ENCODE data around the gene RAB11A.

- no peak for TF ChIP-seq EP300 (IDR thresholded peaks at IDR 0.05; ENCODE audit: borderline replicate concordance)
- TF ChIP-seq RAD21 (IDR thresholded peaks at IDR 0.05; ENCODE audit: low read depth) = no peak
- no peak for TF ChIP-seq MAX (IDR thresholded peaks at IDR 0.05)
- TF ChIP-seq TAF1 (IDR thresholded peaks at IDR 0.05; ENCODE audit: low read depth) = no peak
- TF ChIP-seq ZBTB7A (IDR thresholded peaks at IDR 0.05; ENCODE audit: low read depth) = no peak
- no peak for TF ChIP-seq NFIC (IDR thresholded peaks at IDR 0.05)
- no peak for TF ChIP-seq TEAD4 (IDR thresholded peaks at IDR 0.05)
- no peak for TF ChIP-seq REST (IDR thresholded peaks at IDR 0.05; ENCODE audit: low read depth)
- no peak for TF ChIP-seq CEBPB (IDR thresholded peaks at IDR 0.05)
- TF ChIP-seq YY1 (IDR thresholded peaks at IDR 0.05; ENCODE audit: low read depth) = no peak
- TF ChIP-seq CREB1 (IDR thresholded peaks at IDR 0.05; ENCODE audit: low read depth) = no peak
- TF ChIP-seq TCF12 (IDR thresholded peaks at IDR 0.05; ENCODE audit: low read depth) = no peak
These were observed 57.2 kb downstream of the RAB11A start for GRCh38 chr15:65926459-65926858.
